Gastrocnemius medialis (tissue), 4 donors: ENCODE data around the gene HK1. TPM values are rescaled to one million over a fixed set of nuclear protein-coding genes. Genes with fewer than 3 reads are reported as not detected.

ENCODE experiments used
- ATAC-seq, 2 donors: fragments of 150-250 bp; one replicate each; pipeline ENCODE4 v1.9.1; 2016
- DNase-seq, 2 donors: peaks; one replicate each; pipeline ENCODE4 v3.0.0-alpha.2; 2019
- H3K27ac ChIP-seq, 4 donors: fragments of 200-600 bp; sonication (generic); 1 replicate in 1 of 4; 2 replicates in 3 of 4; pipeline ENCODE4 v1.5.1; 2016 to 2018; ENCODE audit warnings: mild to moderate bottlenecking in 2 of 4, moderate library complexity in 1 of 4
- H3K27me3 ChIP-seq, 3 donors: fragments of 200-600 bp; sonication (generic) in 2 of 3; 1 replicate in 1 of 3; 2 replicates in 2 of 3; pipeline versions ENCODE4 v1.5.1 to v1.6.0; 2016 to 2019; ENCODE audit warnings: mild to moderate bottlenecking in 1 of 3, moderate library complexity in 1 of 3
- H3K36me3 ChIP-seq, 2 donors: fragments of 200-600 bp; sonication (generic) in 1 of 2; one replicate each; pipeline ENCODE4 v1.5.1; 2017 to 2018
- H3K4me1 ChIP-seq, 2 donors: fragments of 200-600 bp; sonication (generic) in 1 of 2; one replicate each; pipeline ENCODE4 v1.5.1; 2016 to 2017; ENCODE audit warnings: mild to moderate bottlenecking in 2 of 2
- H3K4me3 ChIP-seq, 4 donors: fragments of 200-600 bp; sonication (generic) in 3 of 4; 1 replicate in 1 of 4; 2 replicates in 3 of 4; pipeline ENCODE4 v1.5.1; 2016 to 2019; ENCODE audit warnings: mild to moderate bottlenecking in 2 of 4
- H3K9me3 ChIP-seq, 3 donors: fragments of 200-600 bp; sonication (generic) in 2 of 3; 1 replicate in 1 of 3; 2 replicates in 2 of 3; pipeline ENCODE4 v1.5.1; 2016 to 2019
- POLR2A ChIP-seq, 2 donors: fragments of 450-650 bp; IDR thresholded peaks; one replicate each; pipeline ENCODE4 v1.6.1; 2017; ENCODE audit warnings: antibody characterized with exemption in 2 of 2, mild to moderate bottlenecking in 2 of 2, moderate library complexity in 2 of 2
- in situ Hi-C, 4 donors: fragments of 200-750 bp; cut with MboI; loops; one replicate each; pipeline versions ENCODE4 v1.15.0 to v1.8.0; 2017; ENCODE audit warnings: low sequenced_read_pairs in 4 of 4
- intact Hi-C: fragments of 100-400 bp; cut with DNase I; formaldehyde crosslinking; loops from one replicate; pipeline ENCODE4 v1.15.1; 2023; ENCODE audit warnings: low total_unique reads
- total RNA-seq, 4 donors: library from RNA; depleted of rRNA; stranded (reverse); fragments of >200 nt; gene quantifications; one replicate each; pipeline versions ENCODE4 v1.1.0 to v1.2.3, GENCODE V29; 2016
- TF ChIP-seq, protein P1 (sequence below), 5 experiments: fragments of 450-650 bp in 3 of 5; fragments of 200-600 bp in 2 of 5; sonication (generic) in 2 of 5; IDR thresholded peaks in 4 of 5; conservative IDR thresholded peaks in 1 of 5; 1 replicate in 4 of 5; 2 replicates in 1 of 5; pipeline ENCODE4 v1.5.1; 2016 to 2019; ENCODE audit warnings: antibody characterized with exemption in 5 of 5, mild to moderate bottlenecking in 3 of 5, moderate library complexity in 3 of 5

The HK1 gene
- total RNA-seq, 4 donors from 2014 or later = 168 to 331 (median 246) TPM

DNA sequence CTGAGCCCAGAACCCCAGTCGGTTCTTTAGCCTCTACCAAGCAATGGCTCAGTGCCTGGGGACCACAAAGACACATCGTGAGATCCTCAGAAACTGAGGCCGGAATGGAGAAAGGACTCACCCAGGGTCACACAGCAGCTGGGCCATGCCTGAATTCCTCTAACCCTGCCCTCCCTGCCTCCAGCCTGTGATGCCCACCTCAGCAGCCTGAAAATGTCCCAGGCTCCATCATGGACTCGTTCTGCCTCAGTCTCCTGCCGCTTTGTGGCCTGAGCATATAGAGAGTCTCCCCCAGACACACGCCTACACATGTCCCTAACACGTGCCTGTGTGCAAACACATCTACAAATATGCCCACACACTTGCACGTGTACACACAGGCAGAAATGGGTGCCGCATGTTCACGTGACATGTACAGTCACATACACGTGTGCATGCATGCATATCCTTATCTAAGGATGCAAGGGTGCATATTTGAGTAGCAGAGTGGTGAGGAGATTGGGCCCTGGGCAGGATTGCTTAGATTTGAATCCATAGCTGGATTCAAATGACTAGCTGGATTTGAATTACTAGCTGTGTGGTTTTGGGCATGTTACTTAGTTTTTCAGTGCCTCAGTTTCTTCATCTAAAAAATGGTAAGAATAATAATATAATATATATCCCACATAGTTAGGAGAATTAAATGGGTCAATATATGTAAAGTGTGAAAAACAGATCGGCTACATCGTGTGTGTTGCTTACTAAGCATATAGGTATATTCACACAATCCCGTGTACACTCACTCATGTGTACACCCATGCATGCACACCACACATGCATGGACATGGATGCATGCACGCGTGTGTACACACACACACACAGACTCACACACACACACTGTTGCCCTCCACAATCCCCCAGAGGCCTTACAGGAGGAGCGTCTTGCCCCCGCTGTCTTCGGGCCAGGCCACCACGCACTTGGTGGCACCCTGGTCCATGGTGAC lies 136.0 kb downstream of the HK1 start:
- in situ Hi-C loops (loop anchor here in 1 of 4 donors (25.0 kb wide), 1 partner anchor 427 kb away; the partner anchor contains the start of gene KIFBP), intact Hi-C loops (no loop called here)
- no peak for TF ChIP-seq POLR2A (IDR thresholded peaks at IDR 0.05)
- TF ChIP-seq, protein P1, sequence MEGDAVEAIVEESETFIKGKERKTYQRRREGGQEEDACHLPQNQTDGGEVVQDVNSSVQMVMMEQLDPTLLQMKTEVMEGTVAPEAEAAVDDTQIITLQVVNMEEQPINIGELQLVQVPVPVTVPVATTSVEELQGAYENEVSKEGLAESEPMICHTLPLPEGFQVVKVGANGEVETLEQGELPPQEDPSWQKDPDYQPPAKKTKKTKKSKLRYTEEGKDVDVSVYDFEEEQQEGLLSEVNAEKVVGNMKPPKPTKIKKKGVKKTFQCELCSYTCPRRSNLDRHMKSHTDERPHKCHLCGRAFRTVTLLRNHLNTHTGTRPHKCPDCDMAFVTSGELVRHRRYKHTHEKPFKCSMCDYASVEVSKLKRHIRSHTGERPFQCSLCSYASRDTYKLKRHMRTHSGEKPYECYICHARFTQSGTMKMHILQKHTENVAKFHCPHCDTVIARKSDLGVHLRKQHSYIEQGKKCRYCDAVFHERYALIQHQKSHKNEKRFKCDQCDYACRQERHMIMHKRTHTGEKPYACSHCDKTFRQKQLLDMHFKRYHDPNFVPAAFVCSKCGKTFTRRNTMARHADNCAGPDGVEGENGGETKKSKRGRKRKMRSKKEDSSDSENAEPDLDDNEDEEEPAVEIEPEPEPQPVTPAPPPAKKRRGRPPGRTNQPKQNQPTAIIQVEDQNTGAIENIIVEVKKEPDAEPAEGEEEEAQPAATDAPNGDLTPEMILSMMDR (IDR thresholded peaks at IDR 0.05 in 4 of 5, conservative IDR thresholded peaks at IDR 0.05 in 1 of 5) = no peak
- Histone ChIP-seq H3K9me3 (no peaks in the 10 kb centered on the region), H3K4me3 (no peak overlapping the region), H3K27me3 (no peaks in the 10 kb centered on the region), H3K36me3 (no peaks in the 10 kb centered on the region), H3K4me1 (peaks cover 2 to 5% of the 10 kb centered on the region in 2 donors), H3K27ac (no peak overlapping the region)
- ATAC-seq = no peak
- DNase-seq = no peak

DNA sequence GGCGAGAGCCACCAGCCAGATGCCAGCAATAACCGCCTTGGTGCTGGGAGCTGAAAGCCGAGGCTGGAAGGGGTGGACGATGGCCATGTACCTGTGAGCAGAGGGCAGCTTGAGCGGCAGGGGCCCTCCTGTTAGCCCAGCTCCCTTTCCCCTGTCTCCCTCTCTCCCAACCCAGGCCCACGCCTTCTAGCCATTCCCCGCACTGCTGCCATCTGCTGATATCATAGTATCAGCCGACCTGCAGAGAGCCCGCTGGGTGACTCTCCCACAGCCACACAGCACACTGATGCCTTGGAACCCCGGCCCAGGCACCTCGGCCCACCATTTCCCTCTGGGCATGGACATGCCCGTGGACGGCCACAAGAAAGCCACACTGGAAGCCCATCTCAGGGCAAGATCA lies 136.8 kb downstream of the HK1 start:
- in situ Hi-C loops (loop anchor here in 1 of 4 donors (25.0 kb wide), 1 partner anchor 428 kb away; the partner anchor contains the start of gene KIFBP), intact Hi-C loops (no loop called here)
- TF ChIP-seq, protein P1 (IDR thresholded peaks at IDR 0.05 in 4 of 5, conservative IDR thresholded peaks at IDR 0.05 in 1 of 5) = no peak
- no peak for TF ChIP-seq POLR2A (IDR thresholded peaks at IDR 0.05)
- H3K9me3 ChIP-seq = no peaks in the 10 kb centered on the region
- no peak overlapping the region for H3K27ac ChIP-seq
- no peaks in the 10 kb centered on the region for H3K36me3 ChIP-seq
- no peak for ATAC-seq
- no peak for DNase-seq
- no peaks in the 10 kb centered on the region for H3K27me3 ChIP-seq
- peaks cover 0 to 4% of the 10 kb centered on the region in 2 donors for H3K4me1 ChIP-seq
- no peak overlapping the region for H3K4me3 ChIP-seq

- intact Hi-C loops = no loop called here
- DNase-seq (no peak), ATAC-seq (no peak)
- in situ Hi-C loops = loop anchor here in 1 of 4 donors (25.0 kb wide), 1 partner anchor 429 kb away; the partner anchor contains the start of gene KIFBP
- Histone ChIP-seq H3K27ac (no peak overlapping the region), H3K4me1 (peaks cover 0 to 4% of the 10 kb centered on the region in 2 donors), H3K27me3 (no peaks in the 10 kb centered on the region), H3K36me3 (no peaks in the 10 kb centered on the region), H3K9me3 (no peaks in the 10 kb centered on the region), H3K4me3 (no peak overlapping the region)
- TF ChIP-seq, protein P1 (IDR thresholded peaks at IDR 0.05 in 4 of 5, conservative IDR thresholded peaks at IDR 0.05 in 1 of 5) = no peak
- TF ChIP-seq POLR2A (IDR thresholded peaks at IDR 0.05) = no peak
Measured at GRCh38 chr10:69415951-69416350, 137.7 kb downstream of the HK1 start.

DNA sequence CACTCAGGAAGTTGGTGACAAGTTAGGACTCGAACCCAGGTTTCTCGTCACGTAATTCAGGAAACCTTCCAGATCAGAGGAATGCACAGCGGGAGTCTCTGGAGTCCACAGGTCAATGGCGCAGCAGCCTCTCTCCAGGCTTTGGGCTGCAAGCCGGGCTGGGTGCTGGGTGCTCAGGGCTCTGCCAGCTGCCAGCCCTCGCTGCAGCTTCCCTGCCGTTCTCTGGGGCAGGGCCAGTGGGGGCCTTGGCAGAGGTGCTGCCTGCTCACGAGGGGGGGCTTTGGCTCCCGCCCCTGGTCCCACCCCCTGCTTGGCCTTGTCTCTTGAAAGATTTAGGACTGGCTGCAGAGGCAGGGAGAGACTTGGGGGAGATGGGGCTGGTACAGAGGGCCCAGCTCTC lies 138.4 kb downstream of the HK1 start, which contains the start of gene TACR2:
Gene TACR2, minus strand, starts transcription at position 224 of the 400 bp plus-strand sequence. CDS start 595 bp downstream, outside the sequence.
- Histone ChIP-seq H3K36me3 (no peaks in the 10 kb centered on the region), H3K27me3 (no peaks in the 10 kb centered on the region), H3K4me3 (no peak within 1 kb of the TSS), H3K9me3 (no peaks in the 10 kb centered on the region), H3K27ac (no peak within 1 kb of the TSS), H3K4me1 (peaks cover 0 to 6% of the 10 kb centered on the region in 2 donors)
- ATAC-seq = no peak
- DNase-seq = no peak
- intact Hi-C loops = no loop called here
- in situ Hi-C loops = loop anchor here in 1 of 4 donors (25.0 kb wide), 1 partner anchor 429 kb away; the partner anchor contains the start of gene KIFBP
- TF ChIP-seq, protein P1 (IDR thresholded peaks at IDR 0.05 in 4 of 5, conservative IDR thresholded peaks at IDR 0.05 in 1 of 5) = no peak
- TF ChIP-seq POLR2A (IDR thresholded peaks at IDR 0.05) = no peak
